Fibroblast of gingiva (primary cell): ENCODE results near the gene G2E3.
"Not testable (repeated sequence)": the region's sequence is repeated elsewhere in the genome, so short reads cannot be mapped to it uniquely, and the experiment has no call there.

ENCODE experiments used
- DNase-seq: peaks from one replicate; pipeline ENCODE4 v3.0.0-alpha.2; 2011; ENCODE audit warnings: low read depth

The G2E3 gene

DNA sequence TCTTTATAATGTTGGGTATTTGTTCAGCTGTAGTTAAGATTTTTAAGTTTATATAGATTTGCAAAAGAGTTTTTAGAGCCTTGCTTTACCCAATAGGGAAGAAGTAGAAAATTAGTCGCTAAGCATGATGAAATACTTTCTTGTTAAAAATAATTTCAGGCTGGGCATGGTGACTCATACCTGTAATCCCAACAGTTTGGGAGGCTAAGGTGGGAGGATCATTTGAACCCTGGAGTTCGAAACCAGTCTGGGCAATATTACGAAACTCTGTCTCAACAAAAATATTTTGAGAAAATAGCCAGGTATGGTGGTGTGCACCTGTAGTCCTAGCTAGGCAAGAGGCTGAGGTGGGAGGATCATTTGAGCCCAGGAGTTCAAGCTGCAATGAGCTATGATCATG lies 44.4 kb downstream of the G2E3 start:
- no peak for DNase-seq

DNA sequence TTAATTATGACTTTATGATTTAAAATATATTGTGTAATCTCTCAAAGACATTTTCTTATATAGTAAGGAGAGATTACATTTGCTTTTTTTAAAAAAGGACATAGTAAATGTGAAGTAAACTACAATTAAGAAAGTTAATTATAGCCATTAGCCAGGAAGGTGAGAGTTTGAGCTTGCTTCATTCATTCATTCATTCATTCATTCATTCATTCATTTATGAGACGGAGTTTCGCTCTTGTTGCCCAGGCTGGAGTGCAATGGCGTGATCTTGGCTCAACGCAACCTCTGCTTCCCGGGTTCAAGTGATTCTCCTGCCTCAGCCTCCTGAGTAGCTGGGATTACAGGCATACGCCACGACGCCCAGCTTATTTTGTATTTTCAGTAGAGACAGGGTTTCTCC lies 45.7 kb downstream of the G2E3 start:
- not testable (repeated sequence) for DNase-seq

DNA sequence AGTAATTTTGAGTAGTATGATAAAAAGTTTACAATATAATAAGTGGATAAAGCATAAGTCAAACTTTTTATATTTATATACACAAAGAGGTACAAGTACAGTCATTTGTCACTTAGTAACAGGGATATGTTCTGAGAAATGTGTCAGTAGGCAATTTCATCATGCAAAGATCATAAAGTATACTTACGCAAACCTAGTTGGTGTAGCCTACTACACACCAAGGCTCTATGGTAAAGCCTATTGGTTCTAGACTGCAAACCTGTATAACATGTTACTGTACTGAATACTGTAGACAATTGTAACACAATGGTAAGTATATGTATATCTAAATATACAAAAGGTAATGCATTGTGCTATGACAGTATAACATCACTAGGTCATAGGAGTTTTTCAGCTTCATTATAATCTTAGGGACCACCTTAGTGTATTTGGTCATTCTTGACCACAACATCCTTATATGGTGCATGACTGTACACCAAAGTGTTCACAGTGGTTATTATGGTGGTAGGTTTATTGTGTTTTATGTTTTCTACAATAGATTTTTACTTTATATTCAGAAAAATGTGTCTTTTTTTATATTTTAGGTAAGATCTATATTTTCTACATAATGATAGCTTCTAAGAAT lies 48.3 kb downstream of the G2E3 start:
- no peak for DNase-seq

DNA sequence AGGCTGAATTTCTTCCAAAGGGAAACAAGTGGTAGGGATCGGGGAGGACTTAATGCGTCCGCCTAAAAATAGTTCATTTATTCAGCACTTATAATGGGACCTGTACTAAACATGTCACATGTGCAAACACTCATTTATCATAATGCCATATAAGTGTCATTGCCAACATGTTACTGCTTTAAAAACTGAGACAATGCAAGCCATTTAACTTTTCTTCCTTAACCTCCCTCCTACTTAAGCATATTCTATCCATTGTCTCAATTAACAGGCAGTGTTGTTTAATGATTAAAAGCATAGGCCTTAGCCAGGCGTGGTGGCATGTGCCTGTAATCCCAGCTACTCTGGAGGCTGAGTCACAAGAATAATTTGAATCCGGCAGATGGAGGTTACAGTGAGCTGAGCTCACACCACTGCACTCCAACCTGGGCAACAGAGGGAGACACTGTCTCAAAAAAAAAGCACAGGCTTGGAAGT lies 49.6 kb downstream of the G2E3 start:
- DNase-seq: peak; percentile 19

DNA sequence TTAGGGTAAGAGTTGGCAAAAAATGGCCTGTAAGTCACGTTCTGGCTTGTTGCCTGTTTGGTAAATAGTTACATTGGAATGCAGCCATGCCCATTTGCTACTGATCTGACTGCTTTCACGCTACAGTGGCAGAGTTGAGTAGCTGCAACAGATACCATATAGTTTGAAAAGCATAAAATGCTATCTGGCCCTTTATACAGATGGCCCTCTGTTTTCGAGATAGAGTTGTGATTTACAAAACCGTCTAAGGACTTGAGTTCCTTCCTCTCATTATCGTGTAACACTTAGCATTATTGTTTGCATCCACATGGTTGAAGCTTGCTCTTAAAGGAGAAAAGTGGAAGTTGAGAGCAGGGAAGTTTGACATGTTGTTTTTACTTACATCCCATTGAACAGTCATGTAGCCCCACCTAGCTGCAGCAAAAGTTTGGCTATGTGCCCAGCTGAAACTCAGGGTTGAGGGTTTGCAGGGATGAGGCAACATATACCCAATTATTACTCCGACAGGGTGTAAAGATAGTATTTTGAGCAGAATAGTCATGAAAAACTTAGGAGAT lies 51.9 kb downstream of the G2E3 start:
- peak; percentile 81 for DNase-seq

DNA sequence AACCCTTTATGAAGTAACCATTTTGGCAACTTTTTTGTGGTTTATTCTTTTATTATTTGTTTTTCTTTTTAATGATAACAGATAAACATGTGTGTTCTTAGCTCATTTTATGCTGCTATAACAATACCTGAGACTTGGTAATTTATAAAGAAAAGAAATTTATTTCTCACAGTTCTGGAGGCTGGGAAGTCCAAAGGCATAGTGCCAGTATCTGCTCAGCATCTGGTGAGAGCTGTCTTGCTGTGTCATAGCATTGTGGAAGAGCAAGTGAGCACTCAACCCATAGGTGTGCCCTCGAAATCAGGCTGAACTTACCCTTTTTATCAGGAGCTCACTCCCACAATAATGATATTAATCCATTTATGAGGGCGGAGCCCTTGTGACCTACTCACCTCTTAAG lies 55.2 kb downstream of the G2E3 start:
- no peak for DNase-seq

DNA sequence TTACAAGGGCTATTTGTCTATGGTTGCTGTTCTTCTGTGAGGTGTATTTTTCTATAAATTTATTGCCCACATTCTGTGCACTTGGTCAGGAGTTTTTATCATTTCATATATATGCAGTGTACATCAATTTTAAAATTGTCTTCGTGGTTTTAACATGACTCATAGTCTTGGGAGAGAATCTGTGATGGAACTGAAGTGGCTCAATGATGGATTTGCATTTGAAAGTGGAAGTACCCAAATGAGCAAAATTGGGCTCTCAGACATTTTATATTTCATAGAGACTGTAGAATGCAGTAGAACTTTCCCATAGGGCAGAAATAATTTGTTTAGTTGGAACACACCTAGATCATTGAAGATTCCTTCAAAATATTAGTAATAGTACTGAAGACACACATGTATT lies 61.2 kb downstream of the G2E3 start:
- peak; percentile 32 for DNase-seq

DNA sequence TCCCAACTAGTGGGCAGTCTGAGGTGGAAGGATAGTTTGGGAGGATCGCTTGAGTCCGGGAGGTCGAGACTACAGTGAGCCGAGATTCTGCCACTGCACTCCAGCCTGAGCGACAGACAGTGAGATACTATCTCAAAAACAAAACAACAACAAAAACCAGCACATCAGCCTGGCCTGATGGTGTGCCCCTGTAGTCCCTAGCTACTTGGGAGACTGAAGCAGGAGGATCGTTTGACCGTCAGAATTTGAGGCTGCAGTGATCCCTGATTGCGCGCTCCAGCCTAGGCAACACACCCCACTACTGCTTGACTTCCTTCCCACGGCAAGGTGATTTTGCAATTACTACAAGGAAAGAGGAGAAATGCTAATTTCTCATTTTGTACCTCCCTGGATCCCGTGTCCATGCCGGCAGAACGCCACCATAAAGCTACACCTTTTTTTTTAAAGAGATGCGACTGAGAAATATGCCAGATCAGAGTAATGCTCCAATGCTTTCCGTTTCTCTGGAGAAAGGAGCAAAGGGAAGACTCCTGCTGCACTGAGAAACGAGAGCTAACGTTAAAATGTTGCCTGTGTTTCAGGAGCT lies 62.5 kb downstream of the G2E3 start:
- DNase-seq: peak; percentile 11

DNA sequence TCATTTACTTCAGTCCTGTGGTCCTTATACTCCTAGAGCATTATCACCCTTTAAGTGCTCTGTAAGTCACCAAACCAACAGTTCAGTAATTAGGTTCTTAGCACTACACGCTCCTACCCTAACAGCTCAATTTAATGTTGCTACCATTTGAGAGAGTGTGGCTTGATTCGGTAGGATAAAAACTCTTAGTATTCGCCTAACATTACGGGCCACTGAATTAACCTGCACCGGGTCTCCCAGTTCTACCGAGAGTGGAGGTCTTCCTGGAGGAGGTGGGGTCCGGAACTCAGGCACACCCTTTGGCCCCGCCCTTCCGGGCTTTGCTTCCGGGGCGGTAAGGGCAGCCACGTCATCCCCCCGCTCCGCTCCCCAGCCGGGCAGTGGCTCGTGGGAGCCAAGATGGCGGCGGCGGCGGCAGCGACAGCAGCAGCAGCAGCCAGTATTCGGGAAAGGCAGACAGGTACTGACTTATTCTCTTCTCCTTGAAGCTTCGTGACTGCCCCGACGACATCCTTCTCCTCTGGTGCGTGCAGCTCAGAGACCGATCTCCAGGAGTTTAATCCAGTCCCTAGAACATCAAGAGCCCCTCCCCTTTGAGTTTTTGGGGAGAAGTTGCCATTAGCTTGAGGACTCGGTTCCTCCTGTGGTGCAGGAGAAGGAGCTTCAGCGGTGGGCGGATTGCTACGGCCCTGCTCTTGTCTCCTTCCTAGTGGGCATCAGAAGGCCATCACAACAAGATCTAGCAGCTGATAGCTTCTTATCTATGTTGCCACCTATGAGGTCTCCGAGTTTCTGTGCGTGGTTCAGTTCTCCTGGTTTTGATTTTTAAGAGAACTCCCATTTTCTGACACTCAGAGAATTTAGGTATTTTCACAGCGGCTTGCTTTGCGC lies 63.2 kb downstream of the G2E3 start, which contains the start of gene SCFD1:
SCFD1 (plus strand) TSS at position 380 of the 891 bp plus-strand sequence; CDS start at position 400, 20 bp downstream.
- DNase-seq: peak; percentile 85

DNA sequence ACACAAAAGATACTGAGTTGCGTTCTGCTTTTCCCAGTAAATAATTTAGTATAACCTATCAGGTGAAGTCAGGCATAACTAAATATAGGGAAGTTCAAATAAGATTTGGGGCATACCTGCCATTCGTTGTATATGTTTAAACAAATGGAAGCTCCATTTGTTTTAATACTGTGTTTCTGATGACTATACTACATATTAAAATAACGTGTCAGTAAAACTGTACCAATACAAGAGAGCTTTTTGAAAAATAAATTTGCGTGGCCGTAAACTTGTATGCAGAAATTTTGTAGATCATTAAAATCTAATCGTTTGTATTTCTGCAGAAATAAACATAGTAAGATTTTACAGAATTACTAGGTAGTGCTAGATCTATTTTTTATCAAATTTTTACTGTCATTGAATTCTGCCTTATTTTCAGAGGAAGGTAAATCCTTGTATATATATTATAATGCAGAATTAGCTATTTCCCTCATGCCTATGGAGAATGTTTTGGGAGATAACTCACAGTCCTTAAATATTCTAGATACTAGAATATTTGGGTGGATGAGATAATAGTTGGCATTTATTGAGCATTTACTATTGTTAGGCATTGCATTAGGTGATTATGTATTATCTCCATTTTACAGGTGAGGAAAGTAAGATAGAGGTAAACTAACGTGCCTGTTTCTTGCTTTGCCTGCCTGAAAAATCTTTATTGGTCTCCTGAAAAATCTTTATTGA lies 64.6 kb downstream of the G2E3 start:
- DNase-seq: no peak

DNA sequence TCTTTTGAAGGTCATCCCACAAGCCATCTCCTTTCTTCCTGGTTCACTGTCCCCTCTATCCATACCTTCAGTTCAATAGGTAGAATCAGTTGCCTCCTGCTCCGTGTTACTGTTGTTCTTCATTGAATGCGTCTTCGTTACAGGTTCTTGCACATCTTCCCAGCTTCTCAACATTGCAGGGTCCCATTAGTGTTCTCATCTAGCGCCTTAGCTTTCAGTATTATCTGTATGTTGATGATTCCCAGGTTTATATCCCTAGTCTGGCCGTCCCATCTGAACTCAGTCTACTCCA lies 65.1 kb downstream of the G2E3 start:
- DNase-seq: no peak

DNA sequence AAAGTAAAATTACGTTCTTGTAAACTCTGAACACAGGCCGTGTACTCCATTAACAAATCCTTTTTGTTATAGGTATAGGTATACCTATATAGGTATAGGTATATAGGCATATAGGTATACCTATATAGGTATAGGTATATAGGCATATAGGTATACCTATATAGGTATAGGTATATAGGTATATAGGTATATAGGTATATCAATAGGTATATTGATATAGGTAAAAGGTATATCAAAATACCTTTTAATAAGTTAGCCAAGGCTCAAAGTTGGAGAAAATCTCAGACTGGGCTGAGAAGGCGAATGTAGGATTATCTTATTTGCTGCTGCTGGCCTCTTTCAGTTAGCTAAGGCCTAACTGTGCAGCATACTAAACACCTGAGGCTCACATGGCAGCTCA lies 66.6 kb downstream of the G2E3 start:
- DNase-seq: no peak

DNA sequence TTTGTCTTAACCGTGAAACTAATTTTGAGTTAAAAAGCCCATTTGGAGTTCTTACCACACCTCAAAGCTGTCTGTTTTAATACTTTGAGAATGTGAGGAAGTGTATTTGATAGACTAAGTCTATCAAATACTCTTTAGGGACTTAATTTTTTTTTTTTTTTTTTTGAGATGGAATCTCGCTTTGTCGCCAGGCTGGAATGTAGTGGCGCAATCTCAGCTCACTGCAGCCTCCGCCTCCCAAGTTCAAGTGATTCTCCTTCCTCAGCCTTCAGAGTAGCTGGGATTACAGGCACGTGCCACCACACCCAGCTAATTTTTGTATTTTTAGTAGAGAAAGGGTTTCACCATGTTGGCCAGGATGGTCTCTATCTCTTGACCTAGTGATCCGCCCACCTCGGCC lies 70.5 kb downstream of the G2E3 start:
- DNase-seq: peak; percentile 37

DNA sequence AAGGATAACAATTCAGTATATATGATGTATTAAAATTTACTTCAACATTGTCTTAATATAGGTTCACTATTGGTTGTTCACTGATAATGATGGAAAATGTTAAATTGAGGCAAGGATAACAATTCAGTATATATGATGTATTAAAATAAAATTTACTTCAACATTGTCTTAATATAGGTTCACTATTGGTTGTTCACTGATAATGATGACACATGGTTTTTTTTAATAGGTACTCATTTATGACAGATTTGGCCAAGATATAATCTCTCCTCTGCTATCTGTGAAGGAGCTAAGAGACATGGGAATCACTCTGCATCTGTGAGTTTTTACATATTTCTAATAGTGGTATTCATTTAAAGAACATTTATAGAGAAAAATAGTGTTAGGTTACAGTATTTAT lies 71.3 kb downstream of the G2E3 start:
- no peak for DNase-seq

DNA sequence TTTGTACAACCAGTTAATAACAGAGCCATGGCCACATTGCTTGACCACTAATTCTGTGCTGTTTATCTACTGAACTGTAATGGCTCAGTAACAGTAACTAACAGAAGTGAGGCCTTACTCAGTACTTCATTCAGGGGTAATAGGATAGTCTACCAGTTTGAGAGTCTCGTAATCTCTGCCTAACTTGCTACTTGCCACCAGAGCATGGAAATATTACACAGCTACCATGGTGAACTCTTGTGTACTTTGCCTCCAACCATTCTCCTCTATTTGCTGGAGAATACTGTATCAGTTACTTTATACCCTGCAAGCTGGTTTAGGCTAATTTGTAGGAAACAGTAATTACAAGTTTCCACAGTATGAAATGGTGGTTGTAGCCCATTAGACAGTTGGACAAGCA lies 73.8 kb downstream of the G2E3 start:
- DNase-seq: no peak

DNA sequence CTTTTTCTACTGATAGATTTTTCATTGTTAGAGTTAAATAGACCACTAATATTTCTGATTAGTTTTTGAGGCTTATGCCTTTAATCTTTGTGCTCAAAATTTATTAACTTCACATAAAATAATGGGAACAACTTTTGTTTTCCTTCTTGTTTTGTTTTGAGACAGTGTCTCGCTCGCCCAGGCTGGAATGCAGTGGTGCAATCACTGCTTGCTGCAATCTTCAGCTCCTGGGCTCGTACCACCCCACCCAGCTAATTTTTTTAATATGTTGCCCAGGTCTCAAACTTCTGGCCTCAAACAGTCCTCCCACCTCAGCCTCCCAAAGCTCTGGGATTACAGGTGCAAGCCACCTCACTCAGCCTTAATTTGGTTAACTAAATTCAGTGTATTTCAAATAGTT lies 80.0 kb downstream of the G2E3 start:
- DNase-seq: peak; percentile 47

DNA sequence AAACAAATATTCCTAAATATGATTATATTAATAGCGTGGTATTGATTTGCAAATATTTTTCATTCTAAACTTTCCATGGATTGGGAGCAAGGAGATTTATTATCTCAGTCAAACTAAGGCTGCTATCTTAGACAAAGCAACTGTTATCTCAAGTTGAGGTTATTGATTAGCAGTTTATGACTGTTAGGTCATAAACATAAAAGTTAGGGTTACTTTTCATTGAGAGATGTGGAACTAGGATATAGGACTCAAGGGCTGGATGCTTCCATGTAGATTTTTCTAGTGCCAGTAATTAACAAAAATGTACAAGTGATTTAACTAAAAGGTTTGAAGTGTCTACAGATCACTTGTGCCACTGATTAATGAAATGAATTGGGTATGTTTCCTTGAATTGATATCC lies 82.2 kb downstream of the G2E3 start:
- no peak for DNase-seq

DNA sequence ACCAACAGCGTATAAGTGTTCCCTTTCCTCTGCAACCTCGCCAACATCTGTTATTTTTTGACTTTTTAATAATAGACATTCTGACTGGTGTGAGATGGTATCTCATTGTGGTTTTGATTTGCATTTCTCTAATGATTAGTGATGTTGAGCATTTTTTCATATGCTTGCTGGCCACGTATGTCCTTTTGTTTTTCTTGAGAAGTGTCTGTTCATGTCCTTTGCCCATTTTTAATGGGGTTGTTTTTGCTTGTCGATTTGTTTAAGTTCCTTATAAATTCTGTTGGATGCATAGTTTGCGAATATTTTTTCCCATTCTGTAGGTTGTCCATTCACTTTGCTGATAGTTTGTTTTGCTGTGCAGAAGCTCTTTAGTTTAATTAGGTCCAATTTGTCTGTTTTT lies 85.5 kb downstream of the G2E3 start:
- DNase-seq: not testable (repeated sequence)

DNA sequence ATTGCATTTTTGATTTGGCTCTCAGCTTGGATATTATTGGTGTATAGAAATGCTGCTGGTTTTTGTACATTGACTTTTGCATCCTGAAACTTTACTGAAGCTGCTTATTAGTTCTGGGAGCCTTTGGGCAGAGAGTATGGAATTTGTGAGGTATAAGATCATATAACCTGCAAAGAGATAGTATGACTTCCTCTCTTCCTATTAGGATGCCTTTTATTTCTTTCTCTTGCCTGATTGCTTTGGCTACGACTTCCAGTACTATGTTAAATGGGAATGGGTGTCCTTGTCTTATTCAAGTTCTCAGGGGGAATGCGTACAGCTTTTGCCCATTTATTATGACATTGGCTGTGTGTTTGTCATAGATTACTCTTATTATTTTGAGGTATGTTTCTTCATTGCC lies 86.6 kb downstream of the G2E3 start:
- DNase-seq: no peak

DNA sequence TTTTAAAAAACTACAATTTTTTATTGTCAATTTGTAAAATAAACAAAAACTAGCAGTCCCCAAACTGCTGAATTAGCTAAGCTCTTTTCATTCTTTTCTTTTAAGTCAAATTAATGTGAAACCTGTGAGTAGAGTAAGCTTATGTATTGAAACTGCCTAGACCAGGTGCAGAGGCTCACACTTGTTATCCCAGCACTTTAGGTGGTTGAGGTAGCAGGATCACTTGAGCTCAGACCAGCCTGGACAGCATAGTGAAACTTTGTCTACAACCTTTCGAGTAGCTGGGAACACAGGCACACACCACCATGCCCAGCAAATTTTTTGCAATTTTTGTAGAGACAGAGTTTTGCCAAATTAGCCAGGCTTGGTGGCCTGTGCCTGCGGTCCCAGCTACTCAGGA lies 89.5 kb downstream of the G2E3 start:
- no peak for DNase-seq

DNA sequence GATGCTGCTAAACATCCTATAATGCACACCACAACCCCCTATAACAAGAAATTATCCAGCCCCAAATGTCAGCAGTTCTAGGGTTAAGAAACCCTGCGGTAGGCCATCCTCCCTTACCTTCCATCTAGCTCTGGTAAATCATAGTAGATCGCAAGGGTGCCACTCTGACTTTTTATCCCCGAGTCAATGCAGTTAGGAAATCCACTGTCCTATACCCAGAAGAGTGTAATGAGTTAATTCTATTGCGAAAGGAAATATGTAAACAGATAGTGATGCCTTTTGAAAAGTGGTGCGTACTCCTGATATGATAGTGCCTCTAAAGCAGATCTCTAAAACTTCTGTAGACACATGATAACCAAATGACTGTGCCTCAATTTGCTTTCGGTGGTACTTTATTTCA lies 93.0 kb downstream of the G2E3 start:
- no peak for DNase-seq

DNA sequence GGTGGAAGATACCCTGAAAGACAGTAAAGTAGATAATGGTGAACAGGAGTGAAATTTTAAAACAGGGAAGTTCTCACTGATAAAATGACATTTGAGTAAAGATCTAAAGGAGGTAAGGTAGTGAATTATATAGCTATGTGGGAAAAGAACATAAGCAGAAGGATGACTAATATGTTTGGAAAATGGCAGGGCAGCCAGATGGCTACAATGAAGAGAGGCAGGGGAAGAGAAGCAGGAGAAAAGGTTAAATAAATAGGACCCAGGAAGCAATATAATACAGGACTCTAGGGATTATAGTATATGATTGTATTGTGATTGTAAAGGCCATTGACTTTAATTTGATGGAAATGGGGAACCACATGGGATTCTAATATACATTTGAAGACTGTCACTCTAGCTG lies 96.2 kb downstream of the G2E3 start:
- no peak for DNase-seq
